GM21737 (cell line): ENCODE results near the gene KIF1A.

Experiments used
- ATAC-seq: cut with Tn5 transposase; IDR thresholded peaks from one replicate; pipeline ENCODE4 v1.9.1; 2021; ENCODE audit warnings: mild to moderate bottlenecking, moderate library complexity; ENCODE audit not compliant: unreplicated experiment

Gene KIF1A

DNA sequence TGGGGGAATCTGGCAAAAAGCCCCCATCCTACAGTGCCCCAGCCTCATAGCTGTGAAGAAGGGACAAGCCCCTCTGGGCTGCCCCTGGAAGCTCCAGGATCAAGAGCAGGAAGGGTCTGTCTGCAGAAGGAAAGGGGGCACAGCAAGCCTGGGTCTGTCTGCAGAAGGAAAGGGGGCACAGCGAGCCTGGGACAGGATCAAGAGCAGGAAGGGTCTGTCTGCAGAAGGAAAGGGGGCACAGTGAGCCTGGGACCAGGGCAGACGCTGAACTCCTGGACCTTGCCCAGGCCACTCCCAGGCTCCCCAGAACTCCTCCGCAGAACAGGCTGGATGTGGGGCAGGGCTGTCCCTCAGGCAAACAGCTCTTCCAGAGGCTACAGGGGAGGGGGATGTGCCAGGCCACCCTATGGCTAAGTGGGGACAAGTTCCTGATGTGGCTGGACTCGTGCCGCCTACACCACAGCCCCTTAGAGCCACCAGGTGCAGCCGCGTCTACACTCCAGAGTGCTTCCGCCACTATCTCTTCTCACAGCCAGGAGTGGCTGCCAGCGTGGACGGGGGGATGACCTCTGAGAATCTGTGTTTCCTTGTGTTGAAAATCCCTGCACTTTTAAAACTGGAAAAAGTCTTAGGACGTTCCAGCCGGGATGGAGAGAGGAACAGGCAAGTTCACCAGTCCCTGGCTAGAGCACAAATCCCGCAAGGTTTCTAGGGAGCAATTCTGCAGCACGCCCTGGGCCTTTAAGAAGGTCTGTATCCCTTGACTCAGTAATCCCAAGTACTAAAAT is 20.8 kb downstream of the KIF1A start:
- ATAC-seq, result no peak

DNA sequence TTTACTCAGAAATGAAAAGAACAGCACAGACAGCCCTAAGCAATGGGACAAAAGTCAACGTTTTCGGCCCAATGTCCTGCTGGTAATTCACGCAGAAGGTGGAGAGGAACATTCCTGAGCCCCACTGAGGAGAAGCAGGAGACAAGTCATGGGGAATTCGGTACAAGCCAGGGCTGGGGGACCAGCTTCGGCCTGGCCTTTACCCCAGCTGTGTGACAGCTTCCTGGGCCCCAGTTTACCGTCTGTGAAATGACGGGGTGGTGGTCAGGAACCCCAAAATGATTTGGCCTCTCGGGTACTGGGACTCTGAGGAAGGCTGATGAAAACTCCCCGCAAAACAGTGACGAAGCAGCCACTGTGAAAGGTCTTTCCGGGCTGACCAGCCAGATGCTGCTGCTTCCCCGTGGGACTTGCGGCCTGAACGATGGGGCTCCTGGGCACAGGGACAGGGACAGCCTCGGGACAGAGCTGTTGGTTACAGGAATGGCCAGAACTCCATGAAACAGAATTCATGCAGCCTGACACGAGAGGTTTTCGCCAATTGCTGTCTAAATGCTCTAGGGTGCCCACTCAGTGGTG is 21.6 kb downstream of the KIF1A start:
- ATAC-seq, result no peak

DNA sequence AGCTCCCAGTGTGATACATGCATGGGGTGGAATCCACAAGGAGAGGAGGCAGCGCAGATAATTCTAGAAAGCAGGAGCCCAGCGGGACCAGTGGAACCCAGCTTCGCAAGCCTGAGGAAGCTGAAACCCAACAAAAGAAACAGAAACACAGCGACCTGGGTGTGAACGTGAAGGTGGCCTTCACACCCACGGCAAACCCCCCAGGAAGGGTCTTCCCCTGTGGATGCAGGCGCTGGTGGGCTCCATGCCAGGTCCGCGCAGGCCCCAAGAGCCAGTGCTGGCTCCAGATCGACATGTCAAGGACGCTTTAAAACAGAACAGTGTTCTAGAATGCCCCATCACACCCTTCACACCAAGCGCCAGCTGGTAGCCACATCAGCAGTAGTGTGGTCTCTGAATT is 22.1 kb downstream of the KIF1A start:
- no peak for ATAC-seq

DNA sequence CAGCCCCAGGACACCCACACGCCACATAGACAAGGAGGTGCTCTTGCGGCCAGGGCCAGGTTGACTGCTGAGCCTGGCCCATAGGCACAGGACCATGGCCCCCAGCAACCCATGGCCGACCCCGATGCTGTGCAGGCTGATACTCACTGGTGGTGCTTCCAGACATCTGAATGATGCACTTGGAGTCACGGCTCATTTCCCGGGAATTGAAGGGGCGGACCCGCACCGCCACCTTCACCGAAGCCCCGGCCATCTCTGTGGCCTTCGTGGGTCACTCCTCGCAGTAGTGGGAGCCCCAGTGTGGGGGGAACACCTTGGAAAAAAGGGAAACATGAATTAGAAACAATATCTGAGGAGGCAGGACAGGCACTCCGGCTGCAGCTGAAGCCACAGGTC is 22.5 kb downstream of the KIF1A start:
- ATAC-seq, result no peak

DNA sequence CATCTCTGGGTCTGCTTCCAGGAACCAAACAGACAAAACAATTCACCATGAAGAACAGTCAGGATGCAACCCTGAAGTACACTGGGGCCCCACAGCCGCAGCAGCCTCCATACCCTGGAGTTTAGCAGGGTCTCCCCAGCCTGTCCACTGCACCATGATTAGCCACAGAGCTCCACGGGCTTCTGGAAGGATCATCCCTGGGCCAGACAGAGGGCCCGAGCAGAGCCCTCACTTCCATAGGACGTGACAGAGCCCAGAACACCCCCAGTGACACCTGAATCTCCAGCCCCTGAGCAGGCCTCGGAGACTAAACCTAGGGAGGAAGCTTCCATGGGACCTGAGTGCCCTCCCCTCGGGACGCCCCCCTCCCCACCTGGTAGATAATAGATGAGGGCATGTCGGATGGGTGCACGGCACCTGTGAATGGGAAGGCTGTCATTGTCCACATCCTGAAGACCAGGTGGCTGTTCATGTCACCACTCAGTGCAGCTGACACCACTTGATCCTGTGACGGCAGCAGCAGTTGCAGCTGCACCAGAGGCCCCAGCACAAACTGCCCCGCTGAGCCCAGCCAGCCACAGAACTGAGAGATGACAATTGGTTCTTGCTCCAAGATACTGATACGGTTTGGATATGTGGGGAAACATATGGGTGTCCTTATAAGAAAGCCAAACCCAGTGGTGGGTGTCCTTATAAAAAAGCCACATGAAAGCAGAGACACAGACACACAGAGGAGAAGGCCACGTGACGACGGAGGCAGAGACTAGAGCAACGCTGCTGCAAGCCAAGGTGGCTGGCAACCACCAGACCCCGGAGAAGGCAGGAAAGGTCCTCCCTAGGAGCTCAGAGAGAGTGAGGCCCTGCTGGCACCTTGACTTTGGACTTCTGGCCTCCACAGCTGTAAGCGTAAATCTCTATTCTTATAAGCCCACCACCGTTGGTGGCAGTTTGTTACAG is 23.2 kb downstream of the KIF1A start:
- no peak for ATAC-seq

DNA sequence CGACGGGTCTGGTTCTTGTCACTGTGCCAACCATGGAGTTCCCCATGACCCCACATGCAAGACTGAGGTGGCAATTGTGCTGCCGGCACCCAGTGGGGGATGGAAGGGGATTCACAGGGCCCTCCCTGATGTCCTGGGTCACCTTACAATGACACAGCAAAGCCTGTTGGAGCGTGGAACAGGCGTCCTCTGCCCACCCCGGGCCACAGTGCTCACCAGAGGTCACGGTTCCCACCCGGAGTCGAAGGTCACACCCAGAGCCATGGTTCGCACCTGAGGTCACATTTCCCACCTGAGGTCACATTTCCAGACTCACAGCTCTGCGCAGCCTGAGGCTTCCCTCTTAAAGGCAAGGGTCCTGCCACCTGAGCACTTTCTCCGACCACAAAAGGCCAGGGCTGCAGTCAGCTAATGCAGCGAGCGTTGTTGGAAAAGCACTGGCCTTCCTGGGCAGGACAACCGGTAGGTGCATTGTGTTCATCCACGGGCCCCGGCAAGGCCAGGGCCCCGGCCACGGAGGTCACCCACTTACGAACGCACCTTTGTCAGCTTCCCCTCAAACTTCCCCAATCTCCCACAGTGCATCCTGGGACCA is 24.0 kb downstream of the KIF1A start:
- ATAC-seq, result no peak

DNA sequence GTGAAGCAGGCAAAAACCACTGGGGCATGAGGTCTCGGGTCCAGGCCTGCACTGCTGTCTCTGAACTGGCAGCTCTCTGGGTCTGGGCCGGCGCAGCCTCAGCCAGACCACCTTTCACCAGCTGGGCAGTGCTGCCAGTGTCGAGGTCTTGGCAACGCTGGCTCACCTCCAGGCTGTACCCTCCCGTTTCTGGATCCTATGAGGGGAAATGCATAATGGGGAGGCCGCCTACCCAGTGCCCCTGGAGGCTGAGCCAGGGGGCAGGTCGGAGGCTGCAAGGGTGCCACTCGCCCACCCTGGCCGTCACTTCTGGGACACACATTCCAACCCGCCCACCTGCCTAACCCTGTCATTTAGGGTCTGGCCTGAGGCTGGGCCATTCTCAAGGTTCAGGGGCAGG is 24.6 kb downstream of the KIF1A start:
- no peak for ATAC-seq

DNA sequence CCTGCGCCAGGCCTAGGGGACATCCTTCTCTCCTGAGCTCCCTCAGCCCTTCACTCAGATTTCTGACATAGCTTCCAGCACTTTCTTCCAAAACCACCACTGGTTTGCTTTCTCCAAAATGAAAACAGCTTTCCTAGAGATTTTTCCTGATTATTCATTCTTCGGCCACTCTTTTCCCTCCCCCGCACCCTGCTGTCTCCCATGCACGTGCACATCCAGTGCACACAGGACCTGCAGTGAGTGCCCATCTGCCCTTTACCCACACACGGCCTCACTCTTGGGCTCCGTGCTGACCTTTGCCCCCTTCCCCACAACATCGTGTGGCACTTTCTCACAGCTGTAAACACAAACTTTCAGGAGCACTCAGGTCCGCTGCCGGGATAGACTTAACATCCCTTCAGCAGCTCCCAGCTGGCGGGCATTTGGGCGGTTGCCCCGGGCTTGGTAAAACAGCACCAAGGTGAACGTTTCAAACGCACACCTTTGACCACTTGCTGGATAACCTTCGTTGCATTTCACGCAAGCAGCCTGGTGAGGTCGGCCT is 25.8 kb downstream of the KIF1A start:
- no peak for ATAC-seq

DNA sequence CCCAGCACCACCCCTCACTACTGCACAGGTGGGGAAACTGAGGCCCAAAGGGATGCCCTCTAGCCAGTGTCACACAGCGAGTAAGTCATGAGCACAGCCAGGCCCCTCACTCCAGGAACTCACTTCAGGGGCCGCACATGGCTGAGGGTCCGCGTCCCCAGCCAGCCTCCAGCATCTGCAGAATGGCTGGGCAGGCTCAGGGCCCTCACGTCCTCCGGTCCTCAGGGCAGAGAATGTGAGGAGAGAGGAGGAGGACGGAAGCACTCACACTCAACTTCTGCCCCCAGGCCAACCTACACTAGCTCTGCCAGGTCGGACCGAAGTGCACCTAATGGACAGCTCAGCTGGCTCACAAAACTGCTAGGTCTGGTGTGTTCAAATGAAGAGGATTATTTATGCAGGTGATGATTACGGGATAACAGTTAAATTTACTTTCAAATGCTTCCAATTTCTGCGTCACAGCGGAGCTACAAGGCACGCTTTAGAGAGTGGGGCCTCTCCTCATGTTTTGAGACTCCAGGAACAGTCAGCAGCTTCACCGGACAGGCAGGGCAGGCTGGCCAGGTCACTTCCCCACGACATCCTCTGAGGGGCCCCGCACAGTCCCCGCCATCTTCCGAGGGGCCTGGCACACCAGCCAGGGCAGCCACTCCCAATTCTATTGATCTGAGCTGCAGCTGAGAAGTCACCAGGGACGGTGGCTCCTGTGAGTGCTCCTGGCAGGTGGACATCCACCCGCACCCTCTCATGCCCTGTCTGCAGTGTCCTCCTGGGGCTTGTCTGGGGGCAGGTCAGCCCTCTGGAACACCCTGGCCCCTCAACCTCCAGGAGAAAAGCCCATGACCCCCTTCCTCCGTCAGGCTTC is 26.5 kb downstream of the KIF1A start:
- no peak for ATAC-seq

DNA sequence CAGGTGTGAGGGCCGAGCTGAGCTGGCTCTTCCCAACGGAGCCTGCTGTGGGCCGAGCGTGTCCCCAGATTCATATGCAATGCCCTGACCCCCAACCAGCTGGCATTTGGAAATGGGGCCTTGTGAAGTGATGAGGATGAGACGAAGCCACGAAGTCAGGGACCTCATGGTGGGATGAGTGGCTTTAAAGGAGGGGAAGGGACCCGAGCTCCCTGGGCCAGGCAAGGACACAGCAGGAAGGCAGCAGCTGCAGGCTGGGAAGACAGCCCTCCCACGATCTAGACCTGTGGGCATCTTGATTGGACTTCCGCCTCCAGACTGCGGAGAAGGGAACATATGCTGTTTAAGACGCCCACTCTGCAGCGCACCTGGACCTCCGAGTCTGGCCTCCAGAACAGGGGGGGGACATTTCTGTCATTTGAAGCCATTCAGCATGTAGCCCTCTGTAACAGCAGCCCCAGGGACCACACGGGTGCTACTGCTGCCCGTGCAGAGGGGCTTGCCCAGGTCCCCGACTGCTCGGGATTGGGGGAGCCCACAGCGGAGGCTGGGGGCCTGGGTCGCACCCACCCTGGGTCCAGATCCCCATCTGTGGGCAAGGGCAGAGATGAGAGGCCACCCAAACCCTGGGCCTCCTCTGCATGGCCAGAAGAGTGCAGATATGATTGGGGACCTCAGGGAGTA is 27.2 kb downstream of the KIF1A start:
- no peak for ATAC-seq

DNA sequence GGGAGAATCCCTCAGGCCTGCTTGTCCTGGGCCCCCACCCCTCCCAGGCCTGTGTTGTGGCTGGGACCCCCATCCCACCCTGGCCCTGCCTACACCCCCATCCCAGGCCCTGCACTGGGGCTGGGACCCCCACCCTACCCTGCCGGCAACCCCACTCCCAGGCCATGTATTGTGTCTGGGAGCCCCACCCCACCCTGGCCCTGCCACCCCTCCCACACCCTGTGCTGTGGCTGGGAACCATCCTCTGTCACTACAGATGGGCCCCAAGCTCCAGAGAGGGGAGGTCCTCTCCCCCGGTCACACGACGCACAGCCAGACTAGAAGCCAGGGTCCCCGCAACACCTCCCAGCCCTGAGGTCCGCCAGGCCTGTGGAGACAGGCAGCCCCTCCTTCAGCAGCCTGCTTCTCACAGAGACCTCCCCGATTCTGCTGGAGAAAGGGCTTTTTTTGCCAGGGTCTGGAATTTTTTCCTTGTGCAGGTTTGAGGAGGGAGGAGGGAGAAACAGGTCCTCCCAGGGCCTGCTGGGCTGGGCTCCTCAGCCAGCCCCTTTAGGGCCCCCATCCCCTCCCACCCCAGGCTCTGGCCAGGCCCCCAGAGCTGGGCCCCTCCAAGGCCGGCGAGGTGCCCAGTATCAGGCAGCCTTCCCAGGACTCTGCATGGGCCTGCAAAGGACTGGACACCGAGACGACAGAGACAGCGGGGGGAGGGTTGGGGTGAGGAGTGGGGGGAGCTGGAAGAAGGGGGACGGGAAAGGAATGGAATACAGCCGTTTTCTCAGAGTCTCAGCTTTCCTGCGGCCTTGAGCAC is 28.0 kb downstream of the KIF1A start:
- ATAC-seq, result no peak

DNA sequence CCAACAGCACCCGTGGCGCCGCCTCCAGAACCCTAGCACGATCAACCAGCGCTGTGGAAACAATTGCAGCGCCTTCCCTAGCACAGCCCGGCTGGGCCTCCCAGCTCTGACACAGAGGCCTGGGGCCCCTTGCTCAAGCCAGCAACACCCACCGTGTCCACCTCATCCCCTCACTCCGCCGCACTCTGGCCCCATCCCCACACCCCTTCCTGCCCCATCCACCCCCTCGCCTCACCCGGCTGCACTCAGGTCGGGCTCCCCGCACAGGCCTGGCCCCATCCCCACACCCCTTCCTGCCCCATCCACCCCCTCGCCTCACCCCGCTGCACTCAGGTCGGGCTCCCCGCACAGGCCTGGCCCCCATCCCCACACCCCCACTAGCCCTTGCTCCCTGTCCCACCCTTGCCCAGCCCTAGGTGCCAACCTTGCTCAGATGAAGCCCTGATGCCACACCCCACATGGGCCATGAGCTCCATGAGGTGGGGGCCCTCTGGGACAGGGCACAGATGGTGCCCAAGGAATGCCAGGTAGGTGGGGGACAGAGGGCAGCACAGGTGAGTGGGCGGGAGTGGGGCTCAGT is 28.7 kb downstream of the KIF1A start:
- no peak for ATAC-seq

DNA sequence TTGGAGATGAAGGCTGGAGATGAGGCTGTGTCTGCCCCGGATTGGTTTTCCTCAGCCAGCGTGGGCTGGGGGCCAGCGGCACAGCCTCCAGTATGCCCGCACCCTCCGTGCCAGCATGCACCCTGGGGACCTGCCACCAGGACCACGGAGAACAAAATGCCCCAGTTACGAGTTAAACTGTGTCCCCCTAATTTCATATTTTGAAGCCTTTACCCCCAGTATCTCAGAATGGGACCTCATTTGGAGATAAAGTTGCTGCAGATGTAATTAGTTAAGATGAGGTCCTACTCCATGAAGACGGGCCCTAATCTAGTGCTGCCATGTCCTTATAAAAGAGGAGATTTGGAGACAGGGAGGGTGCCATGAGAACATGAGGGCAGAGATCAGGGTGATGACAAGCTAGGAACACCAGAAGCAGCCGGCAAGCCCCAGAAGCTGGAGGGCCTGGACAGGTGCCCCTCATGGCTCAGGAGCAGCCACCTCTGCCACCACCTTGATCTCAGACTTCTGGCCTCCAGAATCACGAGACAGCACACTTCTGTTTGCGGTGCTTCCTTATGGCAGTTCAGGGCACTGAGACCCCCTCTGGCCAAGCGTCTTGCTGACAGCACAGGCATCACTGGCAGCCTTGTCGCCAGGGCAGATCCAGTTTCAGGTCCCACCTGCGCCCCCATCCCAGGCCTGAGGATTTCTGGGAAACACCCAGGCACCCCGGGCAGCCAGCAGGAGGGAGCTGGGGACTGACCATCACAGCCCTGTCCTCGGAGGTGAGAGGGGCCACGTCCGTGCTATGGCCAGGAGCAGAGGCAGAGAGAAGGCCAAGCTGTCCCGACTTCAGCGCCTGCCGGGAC is 29.4 kb downstream of the KIF1A start:
- ATAC-seq, result no peak

DNA sequence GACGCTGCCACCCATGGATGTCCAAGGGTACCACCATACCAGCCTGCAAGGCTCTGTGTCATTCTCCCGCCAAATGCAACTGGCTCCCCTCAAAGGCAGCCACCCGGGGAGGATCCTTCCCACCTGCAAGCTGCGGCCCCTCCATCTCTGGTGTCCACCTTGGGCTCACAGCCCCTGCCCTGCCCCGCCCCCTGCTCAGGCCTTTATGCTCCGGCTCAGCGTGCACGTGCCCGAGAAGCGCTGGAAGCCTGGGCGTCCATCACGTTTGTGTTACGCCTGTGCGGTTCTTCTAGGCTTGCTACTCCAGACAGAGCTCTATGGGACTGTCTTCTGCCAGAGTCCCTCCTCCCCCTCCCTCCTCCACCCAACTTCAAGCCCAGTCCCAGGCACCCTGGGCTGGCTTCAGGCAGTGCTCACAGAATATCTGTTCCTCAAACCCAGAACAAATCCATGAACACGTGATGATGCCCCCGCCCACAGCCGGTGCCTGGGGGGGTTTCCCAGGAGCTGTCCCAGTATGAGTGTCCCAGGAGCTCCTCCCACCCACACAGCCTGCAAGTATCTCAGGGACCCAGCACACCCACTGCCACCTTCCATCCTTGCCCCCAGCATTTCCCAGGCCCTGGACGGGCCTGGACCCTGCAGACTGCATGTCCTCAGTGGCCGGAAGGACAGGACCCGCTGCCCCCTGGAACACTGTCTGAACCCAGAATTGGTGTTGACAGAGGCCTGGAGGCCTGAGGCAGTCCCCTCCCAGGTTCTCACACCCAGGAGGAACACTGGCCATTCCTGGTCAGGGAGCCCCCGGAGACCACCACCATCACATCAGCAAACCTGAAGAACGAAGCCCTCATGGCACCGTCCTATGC is 30.3 kb downstream of the KIF1A start:
- no peak for ATAC-seq

DNA sequence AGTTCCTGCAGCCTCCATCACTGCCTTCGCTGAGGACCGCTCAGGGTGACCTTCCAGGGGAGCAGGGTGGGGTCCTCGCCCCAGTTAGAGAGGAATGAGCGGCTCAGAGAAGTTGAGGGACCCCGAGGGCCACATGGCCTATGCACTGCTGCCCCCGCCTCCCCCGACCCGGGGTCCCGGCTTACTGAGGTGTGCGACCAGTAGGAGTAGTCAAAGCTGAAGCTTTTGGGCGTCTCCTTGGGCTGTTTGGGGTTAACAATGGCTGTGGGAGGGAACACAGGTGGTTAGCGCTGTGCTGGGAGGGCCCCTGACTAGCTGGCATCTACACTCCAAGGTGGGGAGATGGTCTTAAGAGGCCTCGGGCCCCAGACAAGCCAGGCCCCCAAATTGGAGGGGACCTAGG is 31.0 kb downstream of the KIF1A start:
- ATAC-seq, result no peak

DNA sequence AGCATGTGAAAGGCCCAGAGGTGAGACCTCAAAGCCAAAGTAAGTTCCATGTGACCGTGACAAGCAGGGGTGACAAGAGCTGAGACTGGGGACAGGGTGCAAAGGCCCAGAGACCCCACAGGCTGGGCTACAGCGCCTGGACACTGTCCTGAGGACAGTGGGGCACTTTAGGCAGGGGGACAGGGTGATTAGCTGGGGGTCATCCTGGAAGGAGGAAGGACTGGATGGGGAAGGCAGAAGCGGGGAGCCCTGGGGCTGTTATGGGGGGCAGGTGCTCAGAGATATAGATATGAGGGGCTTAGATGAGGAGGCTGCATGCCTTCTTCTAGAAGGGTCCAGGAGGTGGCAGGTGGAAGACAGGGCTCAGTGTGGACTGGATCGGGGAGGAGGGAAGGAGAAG is 31.5 kb downstream of the KIF1A start:
- ATAC-seq, result no peak
